Effector memory CD4-positive, alpha-beta T cell (primary cell): ENCODE results near the gene CSF3R.
"Not testable (repeated sequence)": the region's sequence is repeated elsewhere in the genome, so short reads cannot be mapped to it uniquely, and the experiment has no call there.

Experiments used
- DNase-seq, 3 donors: peaks; one replicate each; pipeline ENCODE4 v3.0.0-alpha.2; 2020
- H3K27ac ChIP-seq: 2 replicates; pipeline ENCODE4 v1.7.0; 2013; ENCODE audit warnings: mild to moderate bottlenecking, low read length, moderate library complexity; ENCODE audit not compliant: insufficient read depth, poor library complexity, severe bottlenecking
- H3K27me3 ChIP-seq: replicated peaks from 2 replicates; pipeline ENCODE4 v1.7.0; 2013; ENCODE audit warnings: mild to moderate bottlenecking, low read length; ENCODE audit not compliant: insufficient read depth, control insufficient read depth, poor library complexity, severe bottlenecking
- H3K36me3 ChIP-seq: 2 replicates; pipeline ENCODE4 v1.7.0; 2013; ENCODE audit warnings: mild to moderate bottlenecking, low read length, moderate library complexity; ENCODE audit not compliant: control insufficient read depth, insufficient read depth
- H3K4me1 ChIP-seq: 2 replicates; pipeline ENCODE4 v1.7.0; 2013; ENCODE audit warnings: low read length, mild to moderate bottlenecking; ENCODE audit not compliant: control insufficient read depth, insufficient read depth, poor library complexity, severe bottlenecking
- H3K4me3 ChIP-seq: 2 replicates; pipeline ENCODE4 v1.7.0; 2013; ENCODE audit warnings: low read length, low read depth, mild to moderate bottlenecking; ENCODE audit not compliant: insufficient read depth, poor library complexity, severe bottlenecking
- H3K9me3 ChIP-seq: 2 replicates; pipeline ENCODE4 v1.7.0; 2013; ENCODE audit warnings: mild to moderate bottlenecking, low read length, moderate library complexity; ENCODE audit not compliant: control insufficient read depth

Gene CSF3R

GRCh38 chr1:36502616-36503015 is 19.9 kb upstream of the CSF3R start:
- H3K9me3 ChIP-seq = no peaks in the 10 kb centered on the region
- H3K27ac ChIP-seq = no peak overlapping the region
- no peaks in the 10 kb centered on the region for H3K36me3 ChIP-seq
- H3K4me1 ChIP-seq = no peaks in the 10 kb centered on the region
- H3K4me3 ChIP-seq = no peak overlapping the region
- DNase-seq = no peak
- H3K27me3 ChIP-seq = no peaks in the 10 kb centered on the region

GRCh38 chr1:36501911-36502310 is 19.2 kb upstream of the CSF3R start:
- H3K27ac ChIP-seq, H3K9me3 ChIP-seq, H3K4me1 ChIP-seq, DNase-seq, H3K4me3 ChIP-seq, H3K36me3 ChIP-seq, H3K27me3 ChIP-seq: not testable (repeated sequence)

GRCh38 chr1:36497207-36497606 is 14.5 kb upstream of the CSF3R start:
- no peaks in the 10 kb centered on the region for H3K9me3 ChIP-seq
- no peaks in the 10 kb centered on the region for H3K4me1 ChIP-seq
- H3K27ac ChIP-seq = no peak overlapping the region
- H3K36me3 ChIP-seq = no peaks in the 10 kb centered on the region
- no peaks in the 10 kb centered on the region for H3K27me3 ChIP-seq
- no peak for DNase-seq
- no peak overlapping the region for H3K4me3 ChIP-seq

GRCh38 chr1:36494971-36495370 is 12.3 kb upstream of the CSF3R start:
- DNase-seq = no peak
- Histone ChIP-seq H3K27me3 (no peaks in the 10 kb centered on the region), H3K4me3 (no peak overlapping the region), H3K9me3 (no peaks in the 10 kb centered on the region), H3K4me1 (no peaks in the 10 kb centered on the region), H3K36me3 (no peaks in the 10 kb centered on the region), H3K27ac (no peak overlapping the region)

- no peak for DNase-seq
- Histone ChIP-seq H3K36me3 (no peaks in the 10 kb centered on the region), H3K4me1 (no peaks in the 10 kb centered on the region)
These were observed 10.8 kb upstream of the CSF3R start for GRCh38 chr1:36493524-36493923.

GRCh38 chr1:36492491-36492890 is 9.8 kb upstream of the CSF3R start:
- no peaks in the 10 kb centered on the region for H3K9me3 ChIP-seq
- no peaks in the 10 kb centered on the region for H3K36me3 ChIP-seq
- DNase-seq = no peak
- no peak overlapping the region for H3K4me3 ChIP-seq
- no peak overlapping the region for H3K27ac ChIP-seq
- H3K27me3 ChIP-seq = no peaks in the 10 kb centered on the region
- no peaks in the 10 kb centered on the region for H3K4me1 ChIP-seq

More at GRCh38 chr1:36493524-36493923, 10.8 kb upstream of the CSF3R start:
- Histone ChIP-seq H3K9me3 (no peaks in the 10 kb centered on the region), H3K27ac (no peak overlapping the region), H3K4me3 (no peak overlapping the region), H3K27me3 (no peaks in the 10 kb centered on the region)

GRCh38 chr1:36489258-36490051 is 6.7 kb upstream of the CSF3R start:
- H3K27me3 ChIP-seq, H3K36me3 ChIP-seq, H3K4me3 ChIP-seq, DNase-seq, H3K9me3 ChIP-seq, H3K4me1 ChIP-seq, H3K27ac ChIP-seq: not testable (repeated sequence)

GRCh38 chr1:36487906-36488305 is 5.2 kb upstream of the CSF3R start:
- Histone ChIP-seq H3K27me3 (no peaks in the 10 kb centered on the region), H3K9me3 (no peaks in the 10 kb centered on the region), H3K4me1 (no peaks in the 10 kb centered on the region), H3K4me3 (no peak overlapping the region), H3K27ac (no peak overlapping the region), H3K36me3 (no peaks in the 10 kb centered on the region)
- DNase-seq = no peak

- H3K27me3 ChIP-seq, H3K27ac ChIP-seq, H3K4me1 ChIP-seq, DNase-seq, H3K36me3 ChIP-seq, H3K4me3 ChIP-seq, H3K9me3 ChIP-seq: not testable (repeated sequence)
These were observed 4.6 kb upstream of the CSF3R start for GRCh38 chr1:36487336-36487725.

- Histone ChIP-seq H3K4me1 (no peaks in the 10 kb centered on the region), H3K27ac (no peak overlapping the region), H3K27me3 (no peaks in the 10 kb centered on the region), H3K36me3 (no peaks in the 10 kb centered on the region), H3K4me3 (no peak overlapping the region), H3K9me3 (no peaks in the 10 kb centered on the region)
- DNase-seq = no peak
These were observed 4.0 kb upstream of the CSF3R start for GRCh38 chr1:36486439-36487335.
